Stimulated activated CD8-positive, alpha-beta memory T cell treated with anti-CD3 and anti-CD28 coated beads, Interleukin-12 subunit alpha, Interleukin-12 subunit beta, amount 100 ng/mL, for 24 hours (primary cell): Measurements from ENCODE around the gene ATL1.

Experiments used
- DNase-seq: peaks from one replicate; pipeline ENCODE4 v3.0.0-alpha.2; 2020; ENCODE audit errors: extremely low read depth

Gene ATL1

GRCh38 chr14:50559990-50560930 is at the start of gene ATL1:
TSS of gene ATL1 (plus strand) at chr14:50560145. CDS start at chr14:50560266, 121 bp downstream.
- DNase-seq: no peak

DNA sequence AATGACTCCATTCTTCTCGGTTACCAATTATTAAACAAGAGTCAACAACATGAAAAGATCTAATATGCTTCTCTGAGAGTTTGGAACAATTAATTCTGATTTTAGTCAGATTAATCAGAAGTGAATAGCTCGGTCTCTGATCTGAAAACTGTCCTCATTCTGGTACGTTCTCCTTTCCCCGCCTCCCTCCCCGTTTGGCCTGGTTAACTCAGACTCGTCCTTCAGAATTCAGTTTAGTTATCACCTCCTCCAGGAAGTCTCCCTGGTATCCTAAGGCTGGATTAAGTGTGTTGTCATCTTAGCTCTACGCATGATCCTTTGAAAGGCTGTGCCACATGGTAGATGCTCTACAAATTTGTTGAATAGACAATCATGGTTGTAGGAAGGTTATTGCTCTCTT is 49.8 kb upstream of the ATL1 start:
- DNase-seq: no peak

- no peak for DNase-seq
These were observed 47.5 kb upstream of the ATL1 start for GRCh38 chr14:50512463-50512862.

GRCh38 chr14:50516091-50516490 is 43.9 kb upstream of the ATL1 start:
- no peak for DNase-seq

GRCh38 chr14:50520947-50521815 is 38.8 kb upstream of the ATL1 start:
- DNase-seq: no peak

DNA sequence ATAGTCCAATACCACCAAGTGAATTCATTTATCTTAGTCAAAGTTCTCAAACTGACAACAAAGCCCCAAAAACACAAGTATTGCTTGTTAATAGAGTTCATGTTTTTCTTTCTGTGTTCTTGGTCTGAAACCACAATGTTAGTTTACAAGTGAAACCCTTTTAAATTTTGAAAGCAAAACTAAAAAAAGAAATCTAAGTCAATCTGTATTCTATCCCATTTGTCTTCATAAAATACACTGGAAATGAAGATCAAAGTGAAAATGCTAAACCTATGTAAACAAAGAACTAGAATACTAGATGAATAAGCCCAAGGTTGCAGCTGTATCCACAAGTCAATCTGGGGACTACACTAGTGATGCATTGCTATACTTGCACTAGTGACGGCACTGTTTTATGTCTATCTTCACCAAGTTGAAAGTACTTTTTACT is 38.0 kb upstream of the ATL1 start:
- DNase-seq: no peak

GRCh38 chr14:50523271-50524041 is 36.5 kb upstream of the ATL1 start:
- no peak for DNase-seq

GRCh38 chr14:50524060-50524459 is 35.9 kb upstream of the ATL1 start:
- DNase-seq: no peak

DNA sequence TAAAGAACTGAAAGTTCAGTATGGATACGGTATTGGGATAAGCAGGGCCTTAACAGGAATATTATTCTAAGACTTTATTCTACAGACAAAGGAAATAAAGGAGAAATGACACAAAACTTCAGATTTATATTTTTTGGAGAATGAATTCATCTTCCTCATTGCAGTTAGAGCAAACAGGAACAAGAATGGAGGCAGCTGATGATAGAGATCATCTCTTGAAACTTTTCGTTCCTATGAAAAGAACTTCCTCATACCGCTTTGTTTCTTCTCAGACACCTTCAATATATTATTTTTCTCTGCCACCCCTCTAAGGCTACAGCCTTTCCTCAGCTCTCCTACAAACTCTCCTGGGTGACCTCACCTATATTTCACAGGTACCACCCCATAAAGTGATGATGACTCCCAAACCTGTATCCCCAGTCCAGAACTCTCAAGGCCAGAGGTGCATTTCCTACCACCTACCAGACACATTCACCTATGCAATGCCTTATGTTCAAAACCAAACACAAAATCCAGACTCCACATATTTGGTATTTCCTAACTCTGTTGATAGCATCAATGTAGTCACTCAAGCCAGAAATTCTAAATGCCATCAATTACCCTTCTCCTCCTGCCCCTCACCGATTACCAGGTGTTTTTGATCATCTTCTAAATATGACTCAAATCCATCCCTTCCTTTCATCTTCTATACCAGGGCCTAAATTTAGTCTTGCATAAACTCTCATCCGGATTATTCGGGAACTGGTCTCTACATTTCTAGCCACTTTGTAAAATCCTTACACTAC is 35.0 kb upstream of the ATL1 start:
- DNase-seq: no peak

- DNase-seq: no peak
These were observed 31.9 kb upstream of the ATL1 start for GRCh38 chr14:50528000-50528399.

DNA sequence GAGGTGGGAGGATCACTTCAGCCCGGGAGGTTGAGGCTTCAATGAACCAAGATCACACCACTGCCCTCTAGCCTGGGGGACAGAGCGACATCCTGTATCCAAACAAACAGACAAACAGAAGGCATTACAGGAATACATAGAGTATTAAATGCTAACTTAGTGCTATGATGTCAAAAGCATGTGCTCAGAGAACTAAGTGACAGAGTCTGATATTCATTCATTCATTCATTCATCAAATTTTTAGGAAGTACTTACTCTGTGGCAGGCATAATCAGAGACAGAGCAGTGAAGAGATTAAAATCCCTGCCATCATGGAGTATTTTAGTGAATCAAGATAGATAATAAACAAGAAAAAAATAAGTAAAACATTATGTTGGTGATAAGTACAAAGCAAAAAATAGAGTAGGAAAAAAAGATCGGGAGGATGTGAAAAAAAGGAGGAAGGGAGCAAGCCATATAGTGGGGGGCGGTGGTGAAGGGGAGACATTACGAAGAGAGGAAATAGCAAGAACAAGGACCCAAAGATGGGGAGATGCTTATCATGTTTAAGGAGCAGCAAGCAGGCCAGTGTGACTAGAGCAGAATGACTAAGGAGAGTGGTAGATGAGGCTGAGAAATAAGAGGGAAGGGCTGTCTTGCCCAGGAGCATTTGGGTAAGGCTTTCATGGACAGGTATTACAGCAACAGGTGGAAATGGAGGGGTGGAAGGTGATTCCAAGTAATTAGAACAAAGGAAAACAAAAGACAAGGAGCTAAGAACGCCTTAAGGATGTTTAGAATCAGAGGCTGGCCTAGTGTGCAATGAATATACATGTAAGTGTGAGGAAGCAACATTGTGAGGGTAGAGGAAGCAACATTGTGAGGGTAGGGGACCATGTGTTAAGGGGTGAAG is 30.4 kb upstream of the ATL1 start:
- DNase-seq: no peak

DNA sequence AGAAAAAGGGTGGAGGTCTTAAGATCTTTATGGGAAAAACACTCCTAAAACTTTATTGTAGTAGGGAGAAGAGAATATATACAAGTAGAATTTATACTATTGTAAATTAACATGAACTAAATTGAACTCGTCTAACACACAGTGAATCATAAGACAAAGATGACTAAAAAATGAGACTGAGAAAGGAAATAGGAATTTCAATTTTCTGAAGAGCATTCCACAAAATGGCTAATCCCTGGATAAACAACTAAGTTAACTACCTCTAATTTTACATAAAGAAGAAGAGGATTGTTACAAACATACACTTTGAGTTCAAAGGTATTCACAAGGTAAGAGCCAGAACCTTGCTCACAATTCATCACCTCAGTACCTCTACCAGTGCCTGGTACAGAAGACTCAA is 29.6 kb upstream of the ATL1 start:
- no peak for DNase-seq

DNA sequence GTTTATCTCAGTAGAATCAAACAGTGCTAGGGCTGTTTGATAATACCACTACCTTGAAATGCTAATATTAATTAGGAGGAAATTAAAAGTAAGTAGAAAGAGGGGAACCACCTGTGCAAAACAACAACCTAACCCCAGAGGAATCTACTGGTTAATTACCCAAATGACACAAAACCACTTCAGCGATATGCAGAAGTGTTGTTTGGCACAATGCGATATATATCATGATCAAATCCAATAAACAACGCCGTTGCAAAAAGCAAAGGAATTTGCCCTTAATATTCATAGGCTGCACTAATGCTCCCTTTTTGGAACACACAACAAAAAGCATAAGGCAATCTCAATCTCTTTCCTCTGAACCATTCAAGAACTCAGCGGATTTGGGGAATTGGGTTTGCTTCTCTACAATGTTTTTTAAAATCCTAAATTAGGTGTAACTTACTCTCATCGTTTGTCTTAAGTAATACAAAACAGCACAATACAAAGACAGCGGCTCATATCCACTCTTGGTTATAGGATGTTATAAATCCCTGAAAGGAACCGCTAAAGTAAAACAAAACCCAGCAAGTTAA is 29.1 kb upstream of the ATL1 start:
- no peak for DNase-seq

- DNase-seq: no peak
These were observed 28.1 kb upstream of the ATL1 start for GRCh38 chr14:50531595-50532501.

DNA sequence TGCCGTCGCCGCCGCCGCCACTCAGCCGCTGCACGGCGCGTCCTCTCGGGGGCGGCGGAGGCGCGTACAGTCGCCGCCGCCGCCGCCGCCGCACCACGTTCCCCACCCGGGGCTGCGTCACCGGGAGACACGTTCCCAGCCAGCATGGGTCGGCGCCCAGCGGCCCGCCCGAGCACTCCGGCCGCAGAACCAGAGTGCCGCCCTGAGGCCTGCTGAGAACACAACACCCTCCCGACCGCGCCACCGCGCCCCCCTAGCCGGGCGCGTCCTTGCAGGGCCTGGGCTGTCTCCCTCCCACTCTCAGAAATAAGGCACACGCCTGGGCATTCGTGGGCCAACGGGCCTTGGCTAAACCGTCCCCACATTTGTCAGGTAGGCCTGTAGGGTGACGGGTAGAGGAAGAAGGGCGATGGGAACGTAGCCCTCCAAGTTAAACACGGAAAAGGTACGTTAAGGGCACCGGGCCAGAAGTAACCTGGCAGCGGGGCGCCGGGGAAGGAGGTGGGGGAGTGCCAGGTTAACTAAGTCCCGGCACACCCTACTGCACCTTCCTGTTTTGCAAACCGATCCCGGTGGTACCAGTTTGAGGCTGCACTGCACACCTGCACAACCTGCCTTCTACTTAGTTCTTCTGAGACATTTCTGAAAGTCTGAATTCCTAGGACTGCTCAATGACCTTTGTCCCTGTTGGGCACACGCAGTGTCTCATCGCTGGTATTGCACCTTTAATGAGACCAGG is 27.3 kb upstream of the ATL1 start, which contains the start of gene MAP4K5:
Gene MAP4K5 (minus strand): TSS at position 68 of the 739 bp plus-strand sequence. CDS start 520 bp downstream, outside the sequence.
- peak; percentile 74 for DNase-seq

DNA sequence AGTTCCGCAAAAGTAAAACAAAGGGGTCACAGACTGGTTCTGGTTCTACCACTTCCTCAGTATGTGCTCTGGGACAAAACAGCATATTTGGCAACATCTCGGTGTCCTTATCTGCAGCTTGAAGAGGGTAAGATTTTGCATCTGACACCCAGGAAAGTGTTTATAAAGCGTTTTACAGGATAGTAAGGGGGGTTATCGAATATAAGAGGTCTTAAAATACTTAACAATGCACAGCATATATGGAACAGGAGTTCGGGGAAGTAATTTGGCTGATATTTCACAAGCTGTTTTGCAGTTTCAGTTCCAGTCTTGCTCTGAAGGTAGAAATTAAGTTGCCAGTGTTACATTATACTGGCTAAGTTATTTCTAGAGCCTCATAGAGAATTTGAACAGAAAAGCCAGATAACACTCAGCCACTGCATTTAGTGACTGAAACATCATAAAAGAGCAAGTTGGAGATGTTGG is 26.7 kb upstream of the ATL1 start:
- no peak for DNase-seq

DNA sequence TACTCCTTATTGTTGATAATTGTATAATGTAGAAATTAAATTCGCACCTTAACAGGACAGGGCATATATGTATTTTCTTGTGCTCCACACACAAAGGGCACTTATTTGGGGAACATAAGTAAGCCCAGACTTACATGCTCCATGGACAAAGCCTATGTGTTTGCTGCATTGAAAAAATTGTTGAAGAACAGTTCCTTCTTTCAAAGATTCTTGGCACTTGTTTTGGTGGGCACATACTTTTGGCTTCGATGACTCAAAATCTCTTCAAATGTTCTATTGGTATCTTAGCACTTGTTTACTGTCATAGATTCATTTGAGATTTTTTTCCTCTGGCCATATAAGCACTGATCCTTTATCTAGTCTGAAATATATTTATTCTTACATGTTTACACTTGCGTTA is 26.1 kb upstream of the ATL1 start:
- no peak for DNase-seq

- no peak for DNase-seq
These were observed 25.5 kb upstream of the ATL1 start for GRCh38 chr14:50534416-50534815.
